PC-9 (cell line): ENCODE measurements around the gene INSYN2B.

Experiments
- CTCF ChIP-seq: fragments of 200-600 bp; sonication (generic); conservative IDR thresholded peaks from 2 replicates; pipeline ENCODE4 v1.6.1; 2017; ENCODE audit warnings: mixed run types, antibody characterized with exemption, mild to moderate bottlenecking, moderate library complexity
- EZH2 ChIP-seq: fragments of 200-600 bp; sonication (generic); IDR thresholded peaks from 2 replicates; pipeline ENCODE4 v1.8.0; 2017; ENCODE audit warnings: antibody characterized with exemption, low read depth

DNA sequence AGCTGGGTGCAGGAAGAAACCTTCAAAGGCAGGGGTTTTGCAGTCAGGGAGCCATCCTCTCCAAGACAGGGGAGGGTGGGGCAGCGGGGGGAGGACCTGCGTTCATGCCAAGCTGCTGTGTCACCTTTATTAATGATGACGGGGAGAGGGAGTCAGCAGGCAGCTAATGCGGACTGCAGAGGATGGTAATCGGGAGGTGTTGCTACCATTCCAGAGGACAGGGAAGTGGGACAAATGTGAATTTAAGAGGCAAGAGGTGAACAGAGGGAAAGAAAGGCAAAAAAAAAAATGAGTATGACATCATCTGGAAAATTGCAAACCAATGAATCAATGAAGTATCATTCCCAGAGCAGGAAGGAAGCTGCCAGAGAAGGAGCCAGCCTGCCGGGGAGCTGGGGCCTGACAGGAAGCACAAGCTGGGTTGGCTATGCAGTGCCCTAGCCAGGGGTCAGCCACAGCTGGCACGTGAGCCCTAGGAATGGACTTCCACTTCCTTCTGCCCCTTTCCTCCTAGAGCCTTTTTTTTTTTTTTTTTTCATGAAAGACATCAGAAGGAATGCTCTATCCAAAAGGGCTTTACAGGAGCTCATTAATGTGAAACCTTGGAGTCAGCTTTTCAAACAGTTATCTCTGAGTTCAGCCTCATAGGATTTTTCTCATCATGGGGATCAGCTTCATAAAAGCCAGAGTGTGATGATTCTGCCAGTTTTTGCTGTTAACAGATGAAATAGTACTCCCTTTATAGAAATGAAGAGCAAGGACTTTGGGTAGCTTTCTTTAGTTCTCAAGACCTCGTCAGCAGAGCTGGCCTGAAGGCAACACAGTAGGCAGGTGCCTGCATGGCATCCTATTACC lies 9.2 kb downstream of the INSYN2B start:
- TF ChIP-seq CTCF (no peak), EZH2 (no peak)
